Fibroblast of peridontal ligament (primary cell): Measurements from ENCODE around the gene RARB.

Experiments
- DNase-seq: peaks from one replicate; pipeline ENCODE4 v3.0.0-alpha.2; 2010; ENCODE audit errors: extremely low read depth

Gene RARB

GRCh38 chr3:25427942-25428788, at the start of gene RARB:
TSS of gene RARB (plus strand) at chr3:25428263. CDS start at chr3:25428732, 469 bp downstream.
- peak; percentile 94 for DNase-seq

- DNase-seq, result no peak
Measured at GRCh38 chr3:25378786-25379311, 49.2 kb upstream of the RARB start.

- DNase-seq, result peak; percentile 54
Measured at GRCh38 chr3:25380222-25380739, 47.8 kb upstream of the RARB start.

GRCh38 chr3:25381083-25381482, 47.0 kb upstream of the RARB start:
- DNase-seq, result no peak

GRCh38 chr3:25384471-25384870, 43.6 kb upstream of the RARB start:
- no peak for DNase-seq

- no peak for DNase-seq
Measured at GRCh38 chr3:25385807-25386460, 42.1 kb upstream of the RARB start.

- peak; percentile 21 for DNase-seq
Measured at GRCh38 chr3:25386686-25387255, 41.3 kb upstream of the RARB start.

GRCh38 chr3:25390605-25391004, 37.5 kb upstream of the RARB start:
- no peak for DNase-seq

GRCh38 chr3:25396251-25396650, 31.8 kb upstream of the RARB start:
- DNase-seq, result no peak

- no peak for DNase-seq
Measured at GRCh38 chr3:25396686-25397085, 31.4 kb upstream of the RARB start.

- no peak for DNase-seq
Measured at GRCh38 chr3:25397150-25397549, 30.9 kb upstream of the RARB start.

GRCh38 chr3:25400587-25400986, 27.5 kb upstream of the RARB start:
- peak; percentile 13 for DNase-seq

GRCh38 chr3:25403968-25404367, 24.1 kb upstream of the RARB start:
- no peak for DNase-seq

- no peak for DNase-seq
Measured at GRCh38 chr3:25404569-25404968, 23.5 kb upstream of the RARB start.

- DNase-seq, result no peak
Measured at GRCh38 chr3:25405335-25405734, 22.7 kb upstream of the RARB start.

- DNase-seq, result no peak
Measured at GRCh38 chr3:25410703-25411102, 17.4 kb upstream of the RARB start.

- no peak for DNase-seq
Measured at GRCh38 chr3:25412269-25412668, 15.8 kb upstream of the RARB start.

GRCh38 chr3:25416176-25416575, 11.9 kb upstream of the RARB start:
- no peak for DNase-seq

- no peak for DNase-seq
Measured at GRCh38 chr3:25418596-25418995, 9.5 kb upstream of the RARB start.

- no peak for DNase-seq
Measured at GRCh38 chr3:25419251-25419650, 8.8 kb upstream of the RARB start.

- no peak for DNase-seq
Measured at GRCh38 chr3:25420147-25420546, 7.9 kb upstream of the RARB start.

GRCh38 chr3:25420885-25421284, 7.2 kb upstream of the RARB start:
- no peak for DNase-seq
